ENCODE data around the gene PFN1.

DNA sequence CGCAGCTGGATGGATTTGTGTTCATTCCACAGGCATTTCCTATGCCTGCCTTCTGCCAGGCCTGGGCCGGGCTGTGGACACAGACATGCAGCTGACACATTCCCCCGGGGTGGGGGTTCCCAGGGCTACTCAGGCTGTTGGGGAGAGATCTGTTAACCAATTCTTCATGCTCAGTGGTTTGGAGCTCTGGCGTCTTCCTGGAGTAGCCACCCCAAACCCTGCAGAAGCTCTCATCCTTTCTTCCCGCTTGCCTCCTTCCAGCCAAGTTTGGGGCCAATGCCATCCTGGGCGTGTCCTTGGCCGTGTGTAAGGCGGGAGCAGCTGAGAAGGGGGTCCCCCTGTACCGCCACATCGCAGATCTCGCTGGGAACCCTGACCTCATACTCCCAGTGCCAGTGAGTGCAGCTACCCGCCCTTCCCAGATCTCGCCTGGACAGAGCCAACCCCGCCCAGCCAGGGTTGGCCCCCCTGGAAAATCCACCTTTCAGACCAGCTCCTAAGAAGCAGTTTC, 5.2 kb upstream of the PFN1 start:
- TF ChIP-seq, protein P1, sequence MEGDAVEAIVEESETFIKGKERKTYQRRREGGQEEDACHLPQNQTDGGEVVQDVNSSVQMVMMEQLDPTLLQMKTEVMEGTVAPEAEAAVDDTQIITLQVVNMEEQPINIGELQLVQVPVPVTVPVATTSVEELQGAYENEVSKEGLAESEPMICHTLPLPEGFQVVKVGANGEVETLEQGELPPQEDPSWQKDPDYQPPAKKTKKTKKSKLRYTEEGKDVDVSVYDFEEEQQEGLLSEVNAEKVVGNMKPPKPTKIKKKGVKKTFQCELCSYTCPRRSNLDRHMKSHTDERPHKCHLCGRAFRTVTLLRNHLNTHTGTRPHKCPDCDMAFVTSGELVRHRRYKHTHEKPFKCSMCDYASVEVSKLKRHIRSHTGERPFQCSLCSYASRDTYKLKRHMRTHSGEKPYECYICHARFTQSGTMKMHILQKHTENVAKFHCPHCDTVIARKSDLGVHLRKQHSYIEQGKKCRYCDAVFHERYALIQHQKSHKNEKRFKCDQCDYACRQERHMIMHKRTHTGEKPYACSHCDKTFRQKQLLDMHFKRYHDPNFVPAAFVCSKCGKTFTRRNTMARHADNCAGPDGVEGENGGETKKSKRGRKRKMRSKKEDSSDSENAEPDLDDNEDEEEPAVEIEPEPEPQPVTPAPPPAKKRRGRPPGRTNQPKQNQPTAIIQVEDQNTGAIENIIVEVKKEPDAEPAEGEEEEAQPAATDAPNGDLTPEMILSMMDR (IDR thresholded peaks at IDR 0.05; ENCODE audit: poor library complexity): no peak
- TF ChIP-seq EZH2 (IDR thresholded peaks at IDR 0.05; ENCODE audit: borderline replicate concordance) (no peak), EZH2phosphoT487 (IDR thresholded peaks at IDR 0.05; ENCODE audit: low read depth, severe bottlenecking, unreplicated experiment) (no peak)
